ACC112 (cell line): Measurements from ENCODE around the gene DNMBP.

ENCODE experiments used
- H2AFZ ChIP-seq: fragments of 200-600 bp; sonication (generic); one replicate; pipeline ENCODE4 v1.6.0; 2017; ENCODE audit warnings: antibody characterized with exemption, low read length; ENCODE audit not compliant: unreplicated experiment
- H3K27ac ChIP-seq: fragments of 200-600 bp; sonication (generic); 2 replicates; pipeline ENCODE4 v1.5.1; 2014; ENCODE audit warnings: low read depth, mild to moderate bottlenecking, antibody characterized with exemption, low read length, moderate library complexity
- H3K27me3 ChIP-seq: fragments of 200-600 bp; sonication (generic); 2 replicates; pipeline ENCODE4 v1.6.1; 2014; ENCODE audit warnings: mild to moderate bottlenecking, antibody characterized with exemption, low read length, moderate library complexity, mixed read lengths; ENCODE audit not compliant: insufficient read depth
- H3K36me3 ChIP-seq: fragments of 200-600 bp; sonication (generic); 2 replicates; pipeline ENCODE4 v1.6.1; 2016; ENCODE audit warnings: mild to moderate bottlenecking, antibody characterized with exemption, low read length, moderate library complexity, mixed read lengths; ENCODE audit not compliant: insufficient read depth
- H3K4me1 ChIP-seq: fragments of 200-600 bp; sonication (generic); one replicate; pipeline ENCODE4 v1.6.1; 2016; ENCODE audit warnings: low read length, mixed read lengths; ENCODE audit not compliant: insufficient read depth, unreplicated experiment, control insufficient read depth
- H3K4me3 ChIP-seq: fragments of 200-600 bp; sonication (generic); 2 replicates; pipeline ENCODE4 v1.5.1; 2014; ENCODE audit warnings: mild to moderate bottlenecking, low read depth, low read length
- H3K79me2 ChIP-seq: fragments of 200-600 bp; sonication (generic); one replicate; pipeline ENCODE4 v1.6.0; 2016; ENCODE audit warnings: low read length; ENCODE audit not compliant: control insufficient read depth, unreplicated experiment, insufficient read depth

The DNMBP gene

DNA sequence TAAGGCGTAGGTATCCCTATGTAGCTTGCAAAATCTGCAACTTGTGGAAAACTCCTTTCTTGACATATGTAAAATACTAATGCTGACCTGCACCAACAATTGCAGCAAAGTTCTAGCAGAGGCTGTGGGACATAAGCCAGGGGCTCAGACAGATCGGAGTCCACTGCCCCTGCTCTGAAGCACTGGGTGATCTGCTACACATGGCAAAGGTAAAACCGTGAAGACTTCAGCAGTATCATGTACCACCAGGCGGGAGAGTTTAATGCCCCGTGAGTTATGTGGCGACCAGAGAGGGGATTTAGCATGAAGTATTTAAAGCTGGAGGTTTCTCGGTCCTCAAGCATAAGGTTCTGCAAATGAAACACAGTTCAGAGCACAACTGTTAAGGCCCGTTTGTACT lies 150.9 kb downstream of the DNMBP start:
- Histone ChIP-seq H2AFZ (no peak overlapping the region), H3K36me3 (no peaks in the 10 kb centered on the region)

DNA sequence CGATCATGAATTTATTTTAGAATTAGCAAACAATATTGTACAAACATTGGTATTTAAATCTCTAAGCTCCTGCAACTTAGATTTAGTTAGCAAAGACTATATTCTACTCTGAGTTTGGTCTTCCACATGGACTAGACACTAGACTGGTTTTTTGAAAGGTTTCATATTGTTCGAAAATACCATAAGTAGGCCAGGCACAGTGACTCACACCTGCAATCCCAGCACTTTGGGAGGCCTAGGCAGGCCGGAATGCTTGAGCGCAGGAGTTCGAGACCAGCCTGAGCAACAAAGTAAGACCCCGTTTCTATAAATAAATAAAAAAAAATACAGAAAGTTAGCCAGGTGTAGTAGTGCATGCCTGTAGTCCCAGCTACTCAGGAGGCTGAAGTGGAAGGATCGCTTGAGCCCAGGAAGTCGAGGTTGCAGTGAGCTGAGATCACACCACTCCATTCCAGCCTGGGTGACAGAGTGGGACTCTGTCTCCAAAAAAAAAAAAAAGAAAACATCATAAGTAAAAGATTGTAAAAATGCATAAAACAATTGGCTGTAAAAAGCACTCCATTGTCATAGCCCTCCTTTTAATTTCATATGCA lies 154.2 kb downstream of the DNMBP start:
- H3K36me3 ChIP-seq: no peaks in the 10 kb centered on the region
- no peak overlapping the region for H2AFZ ChIP-seq
- H3K27ac ChIP-seq: no peak overlapping the region
- no peak overlapping the region for H3K4me3 ChIP-seq
- H3K79me2 ChIP-seq: no peaks in the 10 kb centered on the region
- H3K4me1 ChIP-seq: no peaks in the 10 kb centered on the region
- H3K27me3 ChIP-seq: no peaks in the 10 kb centered on the region

More for the DNA sequence above, 150.9 kb downstream of the DNMBP start:
- Histone ChIP-seq H3K4me3 (no peak overlapping the region), H3K4me1 (peaks cover under 1% of the 10 kb centered on the region), H3K79me2 (no peaks in the 10 kb centered on the region), H3K27ac (no peak overlapping the region), H3K27me3 (no peaks in the 10 kb centered on the region)

DNA sequence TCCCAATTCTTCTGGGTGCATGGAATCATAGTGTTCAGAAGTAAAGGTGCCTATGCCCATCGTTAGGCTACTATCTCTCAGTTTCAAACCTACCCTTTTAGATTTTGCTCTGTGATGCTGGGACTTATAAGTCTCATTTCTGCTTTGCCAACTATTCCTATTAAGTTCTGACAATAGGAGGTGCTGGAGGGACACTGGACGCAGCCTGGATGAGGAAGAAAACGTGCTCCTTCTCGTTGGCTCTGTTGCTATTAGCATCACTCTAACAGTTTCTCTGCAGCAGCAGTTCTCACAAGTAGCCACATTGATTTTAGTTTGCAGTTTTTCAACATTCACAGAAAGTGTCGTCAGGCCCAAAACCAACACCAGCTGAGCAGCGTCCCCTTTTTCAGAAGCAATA lies 154.9 kb downstream of the DNMBP start:
- Histone ChIP-seq H3K27me3 (no peaks in the 10 kb centered on the region), H3K27ac (no peak overlapping the region), H2AFZ (peak overlapping the region; percentile 72), H3K36me3 (no peaks in the 10 kb centered on the region), H3K4me3 (no peak overlapping the region), H3K4me1 (no peaks in the 10 kb centered on the region), H3K79me2 (no peaks in the 10 kb centered on the region)

DNA sequence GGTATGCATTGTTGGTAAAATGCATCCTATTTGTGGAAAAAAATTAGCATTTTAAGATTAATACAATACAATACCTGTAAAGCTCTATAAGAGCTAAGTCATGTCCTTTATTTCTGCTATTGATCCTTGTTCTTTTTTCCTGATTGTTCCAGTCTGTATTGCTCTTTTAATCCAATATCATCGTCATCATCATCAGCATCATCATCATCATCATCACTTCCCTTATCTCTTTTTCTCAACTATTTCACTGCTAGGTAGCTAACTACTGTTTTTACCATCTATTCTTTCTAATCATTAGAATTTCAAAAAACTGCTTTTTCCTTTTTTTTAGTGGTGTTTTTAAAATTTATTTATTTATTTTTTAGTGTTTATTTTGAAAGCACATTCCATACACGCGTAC lies 156.1 kb downstream of the DNMBP start:
- H3K36me3 ChIP-seq: no peaks in the 10 kb centered on the region
- no peaks in the 10 kb centered on the region for H3K27me3 ChIP-seq
- H3K4me3 ChIP-seq: no peak overlapping the region
- no peaks in the 10 kb centered on the region for H3K4me1 ChIP-seq
- no peak overlapping the region for H2AFZ ChIP-seq
- H3K79me2 ChIP-seq: no peaks in the 10 kb centered on the region
- no peak overlapping the region for H3K27ac ChIP-seq

DNA sequence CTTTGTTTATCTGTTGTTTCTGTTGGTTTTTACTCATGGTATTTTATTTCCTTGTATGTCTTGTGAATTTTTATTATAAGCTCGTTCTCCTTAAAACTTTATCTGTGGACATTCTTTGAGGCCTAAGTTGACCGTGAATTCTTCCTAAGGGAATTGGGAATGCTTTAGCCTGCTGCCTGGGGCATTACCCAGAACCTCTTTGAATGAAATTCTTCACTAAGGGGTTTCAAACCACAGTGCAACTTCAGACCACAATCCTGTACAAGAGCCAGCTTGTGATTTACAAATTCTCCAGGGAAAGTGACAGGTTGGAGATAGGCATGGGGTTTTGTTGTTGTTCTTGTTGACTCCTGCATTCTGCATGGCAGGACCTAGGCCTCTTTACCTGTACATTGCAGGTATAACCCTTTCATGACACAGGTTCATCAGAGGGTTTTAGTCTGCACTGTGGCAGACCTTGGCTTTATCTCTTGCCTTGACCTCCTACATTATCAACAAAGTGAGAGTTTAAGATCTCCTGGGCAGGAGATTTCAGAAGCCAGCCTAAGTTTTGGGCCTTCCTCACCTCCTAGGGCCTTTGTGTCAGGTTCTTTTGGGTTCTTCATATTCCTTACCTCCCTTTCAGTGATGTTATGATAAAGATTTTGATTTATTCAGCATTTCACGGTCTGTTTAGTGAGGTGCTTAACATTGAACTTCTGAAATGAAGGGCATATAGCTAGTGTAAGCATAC lies 157.1 kb downstream of the DNMBP start:
- Histone ChIP-seq H3K4me1 (no peaks in the 10 kb centered on the region), H3K36me3 (no peaks in the 10 kb centered on the region)

DNA sequence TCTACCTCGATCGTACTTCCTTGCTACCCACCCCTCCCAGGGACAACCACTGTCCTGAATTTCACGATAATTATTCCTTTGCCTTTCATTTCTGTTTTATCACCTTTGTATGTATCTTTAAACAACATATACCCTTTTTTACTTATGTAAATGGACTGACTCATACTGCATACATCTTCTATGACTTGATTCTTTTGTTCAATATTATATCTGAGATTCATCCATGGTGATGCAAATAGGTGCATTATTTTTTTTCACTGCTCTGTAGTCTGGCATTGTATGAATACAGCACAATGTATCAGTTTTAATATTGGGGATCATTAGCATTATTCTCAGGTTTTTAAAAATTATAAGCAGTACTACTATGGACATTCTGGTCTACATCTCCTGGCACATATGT lies 157.9 kb downstream of the DNMBP start:
- no peaks in the 10 kb centered on the region for H3K79me2 ChIP-seq
- no peaks in the 10 kb centered on the region for H3K36me3 ChIP-seq
- no peak overlapping the region for H3K27ac ChIP-seq
- H3K4me3 ChIP-seq: no peak overlapping the region
- H3K4me1 ChIP-seq: no peaks in the 10 kb centered on the region
- H3K27me3 ChIP-seq: no peaks in the 10 kb centered on the region
- H2AFZ ChIP-seq: no peak overlapping the region

More for the DNA sequence above, 157.1 kb downstream of the DNMBP start:
- Histone ChIP-seq H2AFZ (no peak overlapping the region), H3K27me3 (no peaks in the 10 kb centered on the region), H3K79me2 (no peaks in the 10 kb centered on the region), H3K4me3 (no peak overlapping the region), H3K27ac (no peak overlapping the region)

DNA sequence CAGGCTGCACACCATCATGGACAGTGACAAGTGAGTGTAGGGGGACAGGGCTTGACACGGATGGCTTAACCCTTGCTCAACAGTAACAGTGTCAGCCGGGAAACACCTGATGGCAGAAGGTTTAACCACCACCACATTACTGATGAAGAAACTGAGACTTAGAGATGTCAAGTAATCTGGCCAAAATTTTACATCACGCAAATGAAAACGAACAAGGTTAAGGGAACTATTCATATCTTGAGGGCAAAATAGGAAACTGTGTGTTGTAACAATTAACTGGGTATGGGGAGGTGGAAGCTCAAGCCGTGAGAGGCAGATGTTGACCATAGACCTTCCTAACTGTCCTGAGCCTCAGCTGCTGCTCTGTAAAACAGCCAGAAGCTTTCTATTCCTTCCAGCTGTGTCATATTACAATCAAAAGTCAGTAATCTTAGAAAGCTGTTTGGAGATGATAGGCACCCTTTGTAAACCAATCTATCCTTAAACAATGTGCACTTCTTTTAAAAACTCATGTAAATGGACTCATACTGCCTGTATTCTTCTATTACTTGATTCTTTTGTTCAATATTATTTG lies 158.9 kb downstream of the DNMBP start:
- H3K27me3 ChIP-seq: no peaks in the 10 kb centered on the region
- no peaks in the 10 kb centered on the region for H3K4me1 ChIP-seq
- no peak overlapping the region for H3K4me3 ChIP-seq
- H3K79me2 ChIP-seq: no peaks in the 10 kb centered on the region
- no peak overlapping the region for H3K27ac ChIP-seq
- H2AFZ ChIP-seq: no peak overlapping the region
- H3K36me3 ChIP-seq: no peaks in the 10 kb centered on the region

DNA sequence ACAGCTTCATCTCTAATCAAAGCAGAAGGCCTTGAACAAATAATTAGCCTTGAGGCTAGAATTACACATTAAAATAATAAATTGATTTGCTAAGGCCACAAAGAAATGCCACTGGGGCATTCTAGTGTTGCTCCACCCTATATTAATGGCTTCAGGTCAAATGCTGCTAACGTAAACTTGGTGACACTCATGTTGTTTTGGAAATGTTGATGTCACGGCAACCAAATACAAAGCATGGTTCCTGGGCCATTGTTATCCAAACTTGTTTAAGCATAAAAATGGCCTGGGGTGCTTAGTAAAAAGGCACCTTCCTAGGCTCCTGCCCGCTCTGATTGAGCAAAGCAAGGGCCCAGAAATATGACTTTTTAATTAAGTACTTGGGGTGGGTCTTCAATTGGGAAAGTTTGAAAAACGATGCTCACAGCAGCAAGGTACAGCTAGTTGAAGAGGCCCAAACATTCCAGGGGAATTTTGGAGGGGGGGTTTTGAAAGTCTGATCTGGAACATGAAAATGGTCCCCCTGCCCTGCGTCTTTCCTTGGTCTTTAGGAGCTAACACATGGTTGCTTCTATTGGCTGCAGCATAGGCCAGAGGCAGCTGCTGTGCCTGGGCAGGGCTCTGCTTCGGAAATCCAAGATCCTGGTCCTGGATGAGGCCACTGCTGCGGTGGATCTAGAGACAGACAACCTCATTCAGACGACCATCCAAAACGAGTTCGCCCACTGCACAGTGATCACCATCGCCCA lies 159.6 kb downstream of the DNMBP start:
- no peak overlapping the region for H2AFZ ChIP-seq
- peaks cover 5% of the 10 kb centered on the region for H3K4me1 ChIP-seq

DNA sequence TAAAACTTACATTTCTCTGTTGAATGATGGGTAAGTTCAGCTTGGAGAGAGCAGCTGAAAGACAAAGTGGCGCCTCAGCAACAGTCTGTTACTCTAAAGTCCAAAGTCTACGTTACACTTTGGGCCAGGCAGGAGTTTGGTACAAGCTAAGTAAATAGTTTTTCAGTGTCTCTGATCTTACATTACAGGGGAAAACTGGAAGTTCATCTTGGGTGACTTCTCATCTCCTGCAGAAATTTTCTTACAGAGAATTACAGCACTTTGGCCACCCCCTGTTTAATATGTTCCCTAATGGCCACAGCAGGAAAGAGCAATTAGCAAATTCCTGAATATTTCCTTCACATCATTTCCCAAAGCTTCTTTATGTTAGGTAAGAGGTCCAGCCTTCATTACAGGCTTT lies 160.2 kb downstream of the DNMBP start:
- Histone ChIP-seq H3K79me2 (no peaks in the 10 kb centered on the region), H3K27me3 (no peaks in the 10 kb centered on the region), H3K27ac (no peak overlapping the region), H3K4me3 (no peak overlapping the region), H2AFZ (no peak overlapping the region), H3K36me3 (no peaks in the 10 kb centered on the region), H3K4me1 (peaks cover 5% of the 10 kb centered on the region)

More for the DNA sequence above, 159.6 kb downstream of the DNMBP start:
- H3K27me3 ChIP-seq: no peaks in the 10 kb centered on the region
- H3K27ac ChIP-seq: no peak overlapping the region
- H3K36me3 ChIP-seq: no peaks in the 10 kb centered on the region
- no peak overlapping the region for H3K4me3 ChIP-seq
- H3K79me2 ChIP-seq: no peaks in the 10 kb centered on the region

DNA sequence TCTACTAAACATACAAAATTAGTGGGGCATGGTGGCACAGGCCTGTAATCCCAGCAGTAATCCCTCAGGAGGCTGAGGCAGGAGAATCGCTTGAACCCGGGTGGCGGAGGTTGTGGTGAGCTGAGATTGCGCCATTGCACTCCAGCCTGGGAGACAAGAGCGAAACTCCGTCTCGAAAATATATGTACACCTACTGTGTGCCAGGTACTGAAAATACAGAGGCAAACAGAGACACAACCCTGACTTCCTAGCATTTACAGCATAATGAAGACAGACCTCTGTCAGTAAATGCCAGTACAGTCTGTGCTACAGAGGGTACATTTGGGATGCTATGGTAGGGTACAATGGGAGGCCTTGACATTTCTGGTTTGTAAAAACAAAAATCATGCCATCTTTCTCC lies 160.7 kb downstream of the DNMBP start:
- Histone ChIP-seq H3K36me3 (no peaks in the 10 kb centered on the region), H3K27me3 (no peaks in the 10 kb centered on the region), H3K79me2 (no peaks in the 10 kb centered on the region), H3K4me3 (no peak overlapping the region), H2AFZ (no peak overlapping the region), H3K4me1 (peaks cover 5% of the 10 kb centered on the region), H3K27ac (no peak overlapping the region)
